GM23248 (cell line): ENCODE measurements around the gene U2AF1L4. TPM values are rescaled to one million over a fixed set of nuclear protein-coding genes. Genes with fewer than 3 reads are reported as not detected.

ENCODE experiments used
- DNase-seq: peaks from one replicate; pipeline ENCODE4 v3.0.0-alpha.2; 2015
- H2AFZ ChIP-seq: fragments of 200-600 bp; sonication (generic); 2 replicates; pipeline ENCODE4 v1.6.1; 2016; ENCODE audit warnings: antibody characterized with exemption
- H3F3A ChIP-seq: fragments of 200-600 bp; sonication (generic); 2 replicates; pipeline ENCODE4 v1.6.1; 2016; ENCODE audit warnings: mild to moderate bottlenecking, antibody characterized with exemption, mixed run types; ENCODE audit not compliant: insufficient read depth
- H3K27ac ChIP-seq: fragments of 200-600 bp; sonication (generic); 2 replicates; pipeline ENCODE4 v1.5.1; 2016; ENCODE audit warnings: mild to moderate bottlenecking
- H3K27me3 ChIP-seq: fragments of 200-600 bp; sonication (generic); replicated peaks from 2 replicates; pipeline ENCODE4 v1.6.1; 2016; ENCODE audit warnings: mild to moderate bottlenecking; ENCODE audit not compliant: insufficient read depth
- H3K36me3 ChIP-seq: fragments of 200-600 bp; sonication (generic); 2 replicates; pipeline ENCODE4 v1.6.1; 2016; ENCODE audit warnings: low read depth, mild to moderate bottlenecking
- H3K4me1 ChIP-seq: fragments of 200-600 bp; sonication (generic); 2 replicates; pipeline ENCODE4 v1.6.1; 2016; ENCODE audit warnings: mild to moderate bottlenecking; ENCODE audit not compliant: insufficient read depth
- H3K4me2 ChIP-seq: fragments of 200-600 bp; sonication (generic); one replicate; pipeline ENCODE4 v1.6.1; 2016; ENCODE audit warnings: mild to moderate bottlenecking; ENCODE audit not compliant: unreplicated experiment
- H3K4me3 ChIP-seq: fragments of 200-600 bp; sonication (generic); 2 replicates; pipeline ENCODE4 v1.5.1; 2016; ENCODE audit warnings: mild to moderate bottlenecking
- H3K79me2 ChIP-seq: fragments of 200-600 bp; sonication (generic); 2 replicates; pipeline ENCODE4 v1.6.1; 2016; ENCODE audit warnings: mild to moderate bottlenecking; ENCODE audit not compliant: insufficient read depth
- H3K9ac ChIP-seq: fragments of 200-600 bp; sonication (generic); 2 replicates; pipeline ENCODE4 v1.6.1; 2016; ENCODE audit warnings: mild to moderate bottlenecking
- H3K9me2 ChIP-seq: fragments of 200-600 bp; sonication (generic); 2 replicates; pipeline ENCODE4 v1.6.1; 2016; ENCODE audit warnings: mixed run types, mild to moderate bottlenecking, moderate library complexity; ENCODE audit not compliant: insufficient read depth
- H3K9me3 ChIP-seq: fragments of 200-600 bp; sonication (generic); one replicate; pipeline ENCODE4 v1.6.1; 2017; ENCODE audit warnings: low read depth
- H4K20me1 ChIP-seq: fragments of 200-600 bp; sonication (generic); 2 replicates; pipeline ENCODE4 v1.6.0; 2016; ENCODE audit not compliant: insufficient read depth
- EZH2 ChIP-seq: fragments of 200-600 bp; sonication (generic); IDR thresholded peaks from 2 replicates; pipeline ENCODE4 v1.6.1; 2018; ENCODE audit warnings: antibody characterized with exemption, mild to moderate bottlenecking; ENCODE audit not compliant: insufficient read depth, poor library complexity, severe bottlenecking
- EZH2phosphoT487 ChIP-seq: fragments of 200-600 bp; sonication (generic); IDR thresholded peaks from 2 replicates; pipeline ENCODE4 v1.6.1; 2018; ENCODE audit warnings: antibody characterized with exemption, moderate library complexity, mild to moderate bottlenecking, low read depth; ENCODE audit not compliant: insufficient read depth
- WGBS, 2 experiments: methylation state at CpG; one replicate each; pipeline ENCODE4 v1.1.6; 2015 to 2017; ENCODE audit warnings: low lambda C conversion rate in 2 of 2, low coverage in 1 of 2; ENCODE audit errors: missing lambda C conversion rate in 2 of 2; 5-methylcytosine and 5-hydroxymethylcytosine counted together
- in situ Hi-C: fragments of 300-500 bp; cut with MboI; formaldehyde crosslinking; loops from 2 replicates; pipeline ENCODE4 v1.15.0; 2020
- polyA plus RNA-seq: library from polyadenylated mRNA; unstranded; fragments of >200 nt; fragmentation: Nextera tagmentation; extraction: Ambion mirVana; gene quantifications from 2 replicates; pipeline ENCODE4 v1.2.1, GENCODE V29; 2016
- total RNA-seq: library from RNA; depleted of rRNA; stranded (reverse); fragments of >200 nt; shearing (Covaris generic); gene quantifications from 2 replicates; pipeline ENCODE4 v1.2.3, GENCODE V29; 2014

The U2AF1L4 gene
- total and polyA plus RNA-seq, 2 experiments from 2014 or later, result 18.8 to 25.3 TPM

DNA sequence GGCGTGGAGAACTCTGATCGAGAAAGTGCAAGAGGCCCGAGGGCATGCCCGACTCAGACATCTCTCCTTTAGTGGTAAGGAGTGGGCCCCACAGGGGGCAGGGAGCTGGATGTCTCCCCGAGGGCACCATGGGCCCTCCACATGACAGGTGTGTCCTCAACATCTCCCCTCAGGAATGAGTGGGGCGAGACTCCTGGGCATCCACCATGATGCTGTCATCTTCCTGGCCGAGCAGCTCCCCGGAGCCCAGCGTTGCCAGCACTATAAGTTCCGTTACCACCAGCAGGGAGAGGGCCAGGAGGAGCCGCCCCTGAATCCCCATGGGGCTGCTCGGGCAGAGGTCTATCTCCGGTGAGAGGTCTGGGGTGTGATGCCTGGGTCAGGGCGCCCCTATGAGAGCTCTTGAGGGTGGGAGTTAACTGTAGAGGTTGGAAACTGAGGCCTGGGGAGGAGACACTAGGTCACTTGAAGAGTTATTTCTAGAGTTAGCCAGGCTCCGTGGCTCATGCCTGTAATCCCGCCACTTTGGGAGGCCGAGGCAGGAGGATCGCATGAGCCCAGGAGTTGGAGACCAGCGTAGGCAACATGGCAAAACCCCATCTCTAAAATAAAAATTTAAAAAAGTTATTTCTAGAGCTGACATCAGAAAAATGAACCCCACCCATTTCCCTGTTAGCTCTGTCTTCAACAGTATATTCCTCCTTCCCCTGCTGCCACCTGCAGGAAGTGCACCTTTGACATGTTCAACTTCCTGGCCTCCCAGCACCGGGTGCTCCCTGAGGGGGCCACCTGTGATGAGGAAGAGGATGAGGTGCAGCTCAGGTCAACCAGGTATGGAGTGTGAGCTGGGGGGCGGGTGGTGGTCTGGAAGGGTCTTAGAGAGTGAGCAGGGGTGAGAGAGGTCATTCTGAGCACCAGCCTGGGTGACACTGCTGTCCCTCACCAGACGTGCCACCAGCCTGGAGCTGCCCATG lies 8.0 kb downstream of the U2AF1L4 start:
- no peak overlapping the region for H3K4me3 ChIP-seq
- H2AFZ ChIP-seq, result no peak overlapping the region
- no peak overlapping the region for H3K4me2 ChIP-seq
- in situ Hi-C loops, result no loop called here
- H3K4me1 ChIP-seq, result no peaks in the 10 kb centered on the region
- H3K36me3 ChIP-seq, result no peaks in the 10 kb centered on the region; the same call in 1 of the 2 replicates
- no peak overlapping the region for H3K9ac ChIP-seq
- no peaks in the 10 kb centered on the region for H4K20me1 ChIP-seq
- H3K9me2 ChIP-seq, result no peaks in the 10 kb centered on the region
- no peaks in the 10 kb centered on the region for H3K9me3 ChIP-seq
- no peaks in the 10 kb centered on the region for H3K79me2 ChIP-seq
- H3F3A ChIP-seq, result peaks cover 21% of the 10 kb centered on the region; the same call in 1 of the 2 replicates
- no peak for TF ChIP-seq EZH2phosphoT487
- 83 to 87% methylated on average over 22 of the region's 22 CpGs for WGBS, 2 experiments
- H3K27me3 ChIP-seq, result no peaks in the 10 kb centered on the region
- DNase-seq, result peak; percentile 43
- no peak overlapping the region for H3K27ac ChIP-seq

DNA sequence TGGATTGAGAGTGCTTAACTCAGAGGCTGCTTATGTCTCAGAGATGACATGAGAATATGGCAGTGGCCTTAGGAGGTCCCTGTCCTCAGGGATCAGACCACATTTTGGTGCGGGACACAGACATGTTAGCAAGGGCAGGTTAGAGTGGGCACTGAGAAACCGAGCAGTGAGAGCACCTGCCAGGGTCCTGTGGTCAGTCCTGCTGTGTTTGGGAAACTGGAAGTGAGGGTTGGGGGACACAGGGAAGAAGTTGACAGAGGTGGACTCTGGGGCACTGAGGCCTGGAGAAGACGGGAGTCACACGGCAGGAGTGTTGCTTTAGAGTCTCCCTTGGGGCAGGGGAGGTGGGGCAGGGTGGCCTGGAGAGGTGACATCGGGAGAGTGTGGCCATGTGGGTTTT lies 10.3 kb downstream of the U2AF1L4 start:
- Histone ChIP-seq H3K9me3 (no peaks in the 10 kb centered on the region), H3K79me2 (no peaks in the 10 kb centered on the region), H3K4me2 (no peak overlapping the region), H3K36me3 (peaks cover 11% of the 10 kb centered on the region; the same call in 1 of the 2 replicates), H3K9ac (no peak overlapping the region), H4K20me1 (no peaks in the 10 kb centered on the region), H3F3A (peaks cover 21% of the 10 kb centered on the region; the same call in 1 of the 2 replicates), H2AFZ (no peak overlapping the region), H3K9me2 (no peaks in the 10 kb centered on the region), H3K4me3 (no peak overlapping the region), H3K27me3 (no peaks in the 10 kb centered on the region), H3K27ac (no peak overlapping the region), H3K4me1 (no peaks in the 10 kb centered on the region)
- no peak for DNase-seq
- TF ChIP-seq EZH2, result no peak
- no peak for TF ChIP-seq EZH2phosphoT487
- in situ Hi-C loops, result no loop called here
- 82 to 91% methylated on average over 5 of the region's 5 CpGs for WGBS, 2 experiments

DNA sequence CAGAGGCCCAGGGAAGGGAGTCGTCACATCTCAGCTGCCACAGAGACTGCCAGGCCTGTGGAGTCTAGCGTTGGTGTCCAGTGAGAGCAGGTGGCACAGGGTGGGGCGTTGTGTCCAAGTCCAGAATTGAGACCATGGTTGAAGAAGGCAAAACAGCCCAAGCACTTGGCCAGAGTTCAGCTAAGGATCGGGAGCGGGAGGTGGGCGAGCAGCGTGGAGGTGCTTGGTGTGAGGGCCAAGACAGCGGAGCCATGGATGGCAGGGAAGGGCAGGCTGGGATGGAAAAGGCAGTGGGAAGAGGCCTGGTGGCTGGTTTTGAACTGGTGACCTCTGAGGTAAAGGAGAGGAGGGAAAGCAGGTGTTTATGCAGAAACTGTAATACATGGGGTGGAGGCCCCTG lies 10.9 kb downstream of the U2AF1L4 start:
- DNase-seq, result no peak
- Histone ChIP-seq H3K36me3 (peaks cover 11% of the 10 kb centered on the region; the same call in 1 of the 2 replicates), H3K9me2 (no peaks in the 10 kb centered on the region), H3K4me3 (no peak overlapping the region), H2AFZ (no peak overlapping the region), H3K4me1 (no peaks in the 10 kb centered on the region), H3K79me2 (no peaks in the 10 kb centered on the region), H3K9ac (no peak overlapping the region), H3K9me3 (no peaks in the 10 kb centered on the region), H3K27ac (no peak overlapping the region), H3K27me3 (no peaks in the 10 kb centered on the region), H3F3A (peaks cover 15% of the 10 kb centered on the region; the same call in 1 of the 2 replicates), H4K20me1 (no peaks in the 10 kb centered on the region), H3K4me2 (no peak overlapping the region)
- in situ Hi-C loops, result no loop called here
- WGBS, 2 experiments, result 92 to 99% methylated on average over 8 of the region's 8 CpGs
- TF ChIP-seq EZH2, result no peak
- no peak for TF ChIP-seq EZH2phosphoT487

DNA sequence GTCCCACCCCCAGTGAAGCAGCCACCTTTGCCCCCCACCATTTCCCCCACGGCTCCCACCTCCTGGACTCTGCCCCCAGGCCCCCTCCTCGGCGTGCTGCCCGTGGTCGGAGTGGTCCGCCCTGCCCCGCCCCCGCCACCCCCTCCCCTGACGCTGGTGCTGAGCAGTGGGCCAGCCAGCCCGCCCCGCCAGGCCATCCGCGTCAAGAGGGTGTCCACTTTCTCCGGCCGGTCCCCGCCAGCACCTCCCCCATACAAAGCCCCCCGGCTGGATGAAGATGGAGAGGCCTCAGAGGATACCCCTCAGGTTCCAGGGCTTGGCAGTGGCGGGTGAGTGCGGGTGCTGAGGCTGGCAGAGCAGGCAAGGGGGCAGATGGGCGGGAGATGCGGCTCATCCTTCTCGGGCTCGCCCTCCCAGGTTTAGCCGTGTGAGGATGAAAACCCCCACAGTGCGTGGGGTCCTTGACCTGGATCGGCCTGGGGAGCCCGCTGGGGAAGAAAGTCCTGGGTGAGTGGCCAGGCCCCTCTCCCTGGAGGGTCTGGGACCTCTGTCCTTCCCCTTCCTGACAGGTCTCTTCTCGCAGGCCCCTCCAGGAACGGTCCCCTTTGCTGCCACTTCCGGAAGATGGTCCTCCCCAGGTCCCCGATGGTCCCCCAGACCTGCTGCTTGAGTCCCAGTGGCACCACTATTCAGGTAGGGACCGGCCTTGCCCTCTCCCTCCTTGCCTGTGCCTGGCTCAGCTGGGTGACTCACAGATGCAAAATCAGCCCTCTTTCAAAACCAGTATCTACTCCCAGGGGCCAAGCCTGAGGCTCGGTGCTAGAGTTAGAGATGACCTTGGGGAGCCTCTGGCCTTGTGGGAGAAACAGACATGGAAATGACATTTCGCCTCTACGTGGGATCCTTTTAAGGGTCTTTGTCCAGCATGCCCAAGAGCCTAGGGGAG lies 11.8 kb downstream of the U2AF1L4 start:
- DNase-seq, result peak; percentile 24
- Histone ChIP-seq H3K4me1 (no peaks in the 10 kb centered on the region), H3K9me3 (no peaks in the 10 kb centered on the region), H3K9ac (no peak overlapping the region), H3K4me2 (no peak overlapping the region), H2AFZ (no peak overlapping the region), H3K27me3 (no peaks in the 10 kb centered on the region), H3K36me3 (peaks cover 11% of the 10 kb centered on the region; the same call in 1 of the 2 replicates), H3F3A (0 out of 2 replicates have a peak, but pooled peaks cover 6% of the 10 kb centered on the region), H3K9me2 (no peaks in the 10 kb centered on the region), H4K20me1 (no peaks in the 10 kb centered on the region), H3K27ac (no peak overlapping the region), H3K79me2 (no peaks in the 10 kb centered on the region), H3K4me3 (no peak overlapping the region)
- 85 to 87% methylated on average over 31 to 35 of the region's 35 CpGs for WGBS, 2 experiments
- in situ Hi-C loops, result no loop called here
- TF ChIP-seq EZH2phosphoT487 (no peak), EZH2 (no peak)
